Calu3 (cell line): Measurements from ENCODE around the gene HLA-DQA2. TPM values are rescaled to one million over a fixed set of nuclear protein-coding genes. Genes with fewer than 3 reads are reported as not detected.
"Not testable (repeated sequence)": the region's sequence is repeated elsewhere in the genome, so short reads cannot be mapped to it uniquely, and the experiment has no call there.

ENCODE experiments used
- BruUV-seq: library from RNA; stranded (reverse); fragments of 400-500 nt; replicated peaks from 2 replicates; lab custom pipeline; 2021; lab: Mats Ljungman, UMichigan
- CTCF ChIA-PET: fragments of 300-600 bp; sonication (Branson Sonifier 250); formaldehyde crosslinking; loops from one replicate; lab custom pipeline; 2022; ENCODE audit warnings: antibody characterized with exemption; lab: Charles Lee
- DNase-seq: peaks from one replicate; pipeline ENCODE4 v3.0.0; 2022
- H3K27ac Mint-ChIP-seq: one replicate; pipeline ENCODE4 v1.8.0; 2022; ENCODE audit warnings: mixed read lengths; ENCODE audit not compliant: unreplicated experiment
- H3K27me3 Mint-ChIP-seq: one replicate; pipeline ENCODE4 v1.8.0; 2022; ENCODE audit warnings: mixed read lengths; ENCODE audit not compliant: unreplicated experiment
- H3K36me3 Mint-ChIP-seq: one replicate; pipeline ENCODE4 v1.8.0; 2022; ENCODE audit warnings: mild to moderate bottlenecking, moderate library complexity, mixed read lengths; ENCODE audit not compliant: insufficient read depth, unreplicated experiment
- H3K4me1 Mint-ChIP-seq: one replicate; pipeline ENCODE4 v1.8.0; 2022; ENCODE audit warnings: mild to moderate bottlenecking, low read depth, mixed read lengths; ENCODE audit not compliant: unreplicated experiment
- H3K4me3 Mint-ChIP-seq: one replicate; pipeline ENCODE4 v1.8.0; 2022; ENCODE audit warnings: mild to moderate bottlenecking, low read depth, moderate library complexity, mixed read lengths; ENCODE audit not compliant: unreplicated experiment
- H3K9me3 Mint-ChIP-seq: one replicate; pipeline ENCODE4 v1.8.0; 2022; ENCODE audit warnings: low read depth, mixed read lengths; ENCODE audit not compliant: unreplicated experiment
- CTCF ChIP-seq: fragments of 200-600 bp; IDR thresholded peaks from one replicate; pipeline ENCODE4 v1.8.0; 2022; ENCODE audit warnings: antibody characterized with exemption; ENCODE audit not compliant: unreplicated experiment
- intact Hi-C: fragments of 100-400 bp; cut with micrococcal nuclease; formaldehyde crosslinking; loops from one replicate; pipeline ENCODE4 v1.10.0; 2022; ENCODE audit not compliant: unreplicated experiment
- total RNA-seq: library from RNA; stranded (reverse); gene quantifications from 2 replicates; pipeline ENCODE4 v1.2.3, GENCODE V29; 2022

Gene HLA-DQA2
- total RNA-seq, 1 experiment from 2014 or later: 2.1 TPM

GRCh38 chr6:32703347-32703746, 37.8 kb upstream of the HLA-DQA2 start:
- BruUV-seq: no TSS peak
- no peak for TF ChIP-seq CTCF
- DNase-seq: no peak
- CTCF ChIA-PET: interaction anchor here (2.5 kb wide), 1 partner anchor 82 kb away, joined by 9 read pairs; no protein-coding TSS in a partner anchor
- H3K36me3 Mint-ChIP-seq: no peaks in the 10 kb centered on the region
- peaks cover 8% of the 10 kb centered on the region for H3K4me1 Mint-ChIP-seq
- no peak overlapping the region for H3K27ac Mint-ChIP-seq
- no peak overlapping the region for H3K4me3 Mint-ChIP-seq
- intact Hi-C loops: loop anchor here (5.0 kb wide), 2 partner anchors 84 to 456 kb away; no protein-coding TSS in a partner anchor
- peaks cover 3% of the 10 kb centered on the region for H3K9me3 Mint-ChIP-seq
- H3K27me3 Mint-ChIP-seq: peaks cover 64% of the 10 kb centered on the region

GRCh38 chr6:32705164-32705563, 36.0 kb upstream of the HLA-DQA2 start:
- BruUV-seq, H3K27ac Mint-ChIP-seq, H3K9me3 Mint-ChIP-seq, DNase-seq, CTCF ChIA-PET, H3K36me3 Mint-ChIP-seq, H3K4me3 Mint-ChIP-seq, H3K4me1 Mint-ChIP-seq, intact Hi-C loops: not testable (repeated sequence)
- H3K27me3 Mint-ChIP-seq: peaks cover 52% of the 10 kb centered on the region

GRCh38 chr6:32709625-32710024, 31.6 kb upstream of the HLA-DQA2 start:
- TF ChIP-seq CTCF: no peak
- BruUV-seq: no TSS peak
- Mint-ChIP-seq H3K4me1 (no peaks in the 10 kb centered on the region), H3K4me3 (no peak overlapping the region), H3K27ac (no peak overlapping the region), H3K27me3 (peaks cover 26% of the 10 kb centered on the region), H3K9me3 (peaks cover 3% of the 10 kb centered on the region), H3K36me3 (no peaks in the 10 kb centered on the region)
- CTCF ChIA-PET: no interaction called here
- no peak for DNase-seq
- intact Hi-C loops: loop anchor here (5.0 kb wide), 1 partner anchor 158 kb away; no protein-coding TSS in a partner anchor

GRCh38 chr6:32713241-32713640, 27.9 kb upstream of the HLA-DQA2 start:
- no peak for TF ChIP-seq CTCF
- no peak overlapping the region for H3K4me3 Mint-ChIP-seq
- H3K9me3 Mint-ChIP-seq: no peaks in the 10 kb centered on the region
- H3K27ac Mint-ChIP-seq: no peak overlapping the region
- no peaks in the 10 kb centered on the region for H3K4me1 Mint-ChIP-seq
- DNase-seq: no peak
- H3K27me3 Mint-ChIP-seq: peaks cover 41% of the 10 kb centered on the region
- BruUV-seq: no TSS peak
- intact Hi-C loops: loop anchor here (5.0 kb wide), 1 partner anchor 154 kb away; no protein-coding TSS in a partner anchor
- CTCF ChIA-PET: interaction anchor here (1.1 kb wide), 2 partner anchors 11 kb away, joined by 3 to 5 read pairs; no protein-coding TSS in a partner anchor
- no peaks in the 10 kb centered on the region for H3K36me3 Mint-ChIP-seq

- BruUV-seq: no TSS peak
- no peak for DNase-seq
- Mint-ChIP-seq H3K9me3 (no peaks in the 10 kb centered on the region), H3K27me3 (peaks cover 73% of the 10 kb centered on the region), H3K4me1 (no peaks in the 10 kb centered on the region), H3K4me3 (no peak overlapping the region), H3K36me3 (no peaks in the 10 kb centered on the region), H3K27ac (no peak overlapping the region)
- intact Hi-C loops: no loop called here
- CTCF ChIA-PET: no interaction called here
- no peak for TF ChIP-seq CTCF
Observed at GRCh38 chr6:32716396-32716795, 24.8 kb upstream of the HLA-DQA2 start.
